ENCODE measurements around the gene PDE8B.

Gene PDE8B

DNA sequence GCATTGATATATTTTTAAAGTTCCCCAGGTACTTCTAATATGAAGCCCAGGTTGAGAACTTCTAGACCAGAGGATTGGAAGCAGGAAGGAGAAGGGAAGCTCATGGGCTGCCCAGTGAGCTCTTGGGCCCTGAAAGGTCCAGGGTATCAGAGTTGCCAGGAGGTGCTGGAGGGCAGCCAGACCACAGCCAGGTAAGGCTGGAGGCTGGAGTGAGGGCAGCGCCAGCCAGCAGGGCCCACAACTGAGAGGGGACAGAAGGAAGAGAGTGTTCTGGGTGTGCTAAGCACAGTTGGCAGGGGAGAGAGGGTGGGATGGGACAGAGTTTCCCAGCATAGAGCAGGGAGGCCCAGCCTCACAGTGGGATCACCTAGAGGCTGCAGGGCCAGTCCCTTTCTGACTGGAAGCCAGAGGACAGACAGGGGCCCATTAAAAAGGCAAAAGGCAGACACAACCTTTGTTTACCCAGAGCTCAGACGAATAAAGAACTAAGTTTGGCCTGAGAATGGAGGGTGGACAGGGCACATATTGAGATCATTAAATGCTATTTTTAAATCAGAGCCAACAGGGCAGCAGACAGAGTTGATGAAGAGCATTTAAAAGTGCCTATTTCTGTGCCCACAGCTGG, 94.9 kb downstream of the PDE8B start:
- Histone ChIP-seq H3K4me3 (ENCODE audit: low read depth, low read length) (no peak overlapping the region), H3K27me3 (replicated peaks) (no peaks in the 10 kb centered on the region), H3K27ac (no peak overlapping the region), H3K36me3 (replicated peaks) (no peaks in the 10 kb centered on the region)
- in situ Hi-C loops (cut with HindIII; ENCODE audit: low pct_ligation_motif_present, low sequenced_read_pairs): no loop called here
- TF ChIP-seq, protein P1, sequence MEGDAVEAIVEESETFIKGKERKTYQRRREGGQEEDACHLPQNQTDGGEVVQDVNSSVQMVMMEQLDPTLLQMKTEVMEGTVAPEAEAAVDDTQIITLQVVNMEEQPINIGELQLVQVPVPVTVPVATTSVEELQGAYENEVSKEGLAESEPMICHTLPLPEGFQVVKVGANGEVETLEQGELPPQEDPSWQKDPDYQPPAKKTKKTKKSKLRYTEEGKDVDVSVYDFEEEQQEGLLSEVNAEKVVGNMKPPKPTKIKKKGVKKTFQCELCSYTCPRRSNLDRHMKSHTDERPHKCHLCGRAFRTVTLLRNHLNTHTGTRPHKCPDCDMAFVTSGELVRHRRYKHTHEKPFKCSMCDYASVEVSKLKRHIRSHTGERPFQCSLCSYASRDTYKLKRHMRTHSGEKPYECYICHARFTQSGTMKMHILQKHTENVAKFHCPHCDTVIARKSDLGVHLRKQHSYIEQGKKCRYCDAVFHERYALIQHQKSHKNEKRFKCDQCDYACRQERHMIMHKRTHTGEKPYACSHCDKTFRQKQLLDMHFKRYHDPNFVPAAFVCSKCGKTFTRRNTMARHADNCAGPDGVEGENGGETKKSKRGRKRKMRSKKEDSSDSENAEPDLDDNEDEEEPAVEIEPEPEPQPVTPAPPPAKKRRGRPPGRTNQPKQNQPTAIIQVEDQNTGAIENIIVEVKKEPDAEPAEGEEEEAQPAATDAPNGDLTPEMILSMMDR (IDR thresholded peaks at IDR 0.05; ENCODE audit: low read depth, low read length, missing control alignments): no peak
- DNase-seq: no peak

DNA sequence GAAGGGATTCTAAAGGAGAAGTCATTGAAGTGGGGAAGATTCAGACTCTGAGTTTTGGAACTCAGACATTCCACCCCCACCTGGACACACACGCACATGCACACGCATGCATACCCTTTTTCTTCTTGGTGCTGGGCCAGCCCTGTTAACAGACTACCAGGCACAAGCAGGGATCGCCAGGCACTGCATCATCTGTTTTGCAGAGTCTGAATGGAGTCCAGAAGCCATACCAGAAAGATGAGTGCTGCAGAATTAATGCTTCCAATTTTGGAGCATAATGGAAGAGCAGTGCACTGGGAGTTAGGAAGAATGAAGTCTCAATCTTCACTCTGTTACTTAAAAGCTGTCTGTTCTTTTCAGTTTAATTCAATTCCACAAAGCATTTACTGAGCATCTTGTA, 95.5 kb downstream of the PDE8B start:
- DNase-seq: no peak
- Histone ChIP-seq H3K4me3 (ENCODE audit: low read depth, low read length) (no peak overlapping the region), H3K27ac (no peak overlapping the region), H3K36me3 (replicated peaks) (no peaks in the 10 kb centered on the region), H3K27me3 (replicated peaks) (no peaks in the 10 kb centered on the region)
- in situ Hi-C loops (cut with HindIII; ENCODE audit: low pct_ligation_motif_present, low sequenced_read_pairs): no loop called here
- TF ChIP-seq, protein P1 (IDR thresholded peaks at IDR 0.05; ENCODE audit: low read depth, low read length, missing control alignments): no peak

DNA sequence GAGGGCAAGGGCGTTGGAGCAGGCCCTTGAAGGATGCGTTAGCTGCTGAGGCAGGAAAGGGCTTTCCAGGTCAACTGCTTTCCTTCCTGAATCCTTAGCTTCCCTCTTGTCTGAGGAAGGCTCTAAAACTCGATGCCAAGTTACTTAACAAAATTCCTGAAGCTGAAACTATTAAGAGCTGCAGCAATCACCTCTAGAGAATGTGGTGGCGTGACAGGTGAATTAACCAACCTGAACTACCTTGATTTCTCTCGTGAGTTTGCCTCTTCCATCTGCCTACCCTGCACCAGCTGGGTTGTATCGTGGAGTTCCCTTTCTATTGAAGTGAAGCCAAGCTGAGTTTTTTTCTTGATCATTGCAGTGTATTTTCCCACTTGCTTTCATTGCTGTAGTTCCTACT, 96.1 kb downstream of the PDE8B start:
- H3K27me3 ChIP-seq (replicated peaks): no peaks in the 10 kb centered on the region
- TF ChIP-seq, protein P1 (IDR thresholded peaks at IDR 0.05; ENCODE audit: low read depth, low read length, missing control alignments): no peak
- DNase-seq: no peak
- H3K27ac ChIP-seq: no peak overlapping the region
- in situ Hi-C loops (cut with HindIII; ENCODE audit: low pct_ligation_motif_present, low sequenced_read_pairs): no loop called here
- no peaks in the 10 kb centered on the region for H3K36me3 ChIP-seq (replicated peaks)
- no peak overlapping the region for H3K4me3 ChIP-seq (ENCODE audit: low read depth, low read length)

DNA sequence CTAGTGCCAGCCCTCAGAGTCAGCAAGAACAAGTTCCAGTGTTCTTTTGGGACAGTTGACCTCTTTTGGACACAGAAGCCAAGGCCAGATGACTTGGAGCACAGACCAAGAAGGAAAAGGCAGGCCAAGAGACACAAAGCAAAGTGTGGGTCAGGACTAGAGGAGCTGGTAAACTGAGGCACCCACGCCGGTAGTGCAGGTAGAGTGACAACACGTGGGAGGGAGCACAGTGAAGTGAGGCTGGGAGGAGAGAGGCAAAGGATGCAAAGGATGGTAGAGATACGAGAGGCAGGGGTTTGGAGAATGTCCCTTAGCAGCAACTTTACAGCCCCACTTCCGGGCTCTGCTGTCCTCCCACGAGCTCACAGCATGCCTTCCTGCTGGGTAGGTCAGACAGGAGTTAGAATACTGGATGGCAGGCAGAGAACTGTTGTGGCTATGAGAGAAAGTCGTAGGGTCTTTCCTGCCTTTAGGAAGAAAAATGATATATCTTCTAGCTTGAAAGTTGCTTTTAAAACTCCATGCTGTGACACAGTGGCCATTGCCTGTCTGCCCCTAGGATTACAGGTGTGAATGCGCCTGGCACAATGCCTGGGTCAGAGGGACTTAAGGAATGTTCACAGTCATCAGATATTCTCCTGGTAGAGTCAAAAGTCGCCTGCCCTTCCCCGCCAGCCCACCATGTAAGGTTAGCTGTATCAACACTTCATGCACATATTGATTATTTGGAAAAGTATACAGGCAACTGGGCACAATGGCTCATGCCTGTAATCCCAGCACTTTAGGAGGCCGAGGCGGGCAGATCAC, 97.9 kb downstream of the PDE8B start:
- H3K36me3 ChIP-seq (replicated peaks): no peaks in the 10 kb centered on the region
- no peak for DNase-seq
- no peaks in the 10 kb centered on the region for H3K27me3 ChIP-seq (replicated peaks)
- H3K4me3 ChIP-seq (ENCODE audit: low read depth, low read length): no peak overlapping the region
- TF ChIP-seq, protein P1 (IDR thresholded peaks at IDR 0.05; ENCODE audit: low read depth, low read length, missing control alignments): no peak
- in situ Hi-C loops (cut with HindIII; ENCODE audit: low pct_ligation_motif_present, low sequenced_read_pairs): no loop called here
- no peak overlapping the region for H3K27ac ChIP-seq

DNA sequence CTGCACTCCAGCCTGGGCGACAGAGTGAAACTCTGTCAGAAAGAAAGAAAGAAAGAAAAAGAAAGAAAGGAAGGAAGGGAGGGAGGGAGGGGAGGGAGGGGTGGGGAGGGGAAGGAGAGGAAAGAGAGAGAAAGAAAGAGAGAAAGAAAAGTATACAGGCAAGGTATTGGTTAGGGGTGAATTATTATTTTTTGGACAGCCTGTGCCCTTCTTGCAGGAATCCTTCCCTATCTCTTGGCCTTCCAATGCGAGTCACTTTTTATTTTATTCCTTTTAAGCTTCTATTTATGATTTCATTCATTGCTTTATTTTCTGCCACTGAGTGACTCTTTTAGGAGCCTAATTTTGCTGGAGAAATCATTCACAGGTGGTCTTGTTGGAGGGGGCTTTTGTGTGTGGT, 98.7 kb downstream of the PDE8B start:
- TF ChIP-seq, protein P1 (IDR thresholded peaks at IDR 0.05; ENCODE audit: low read depth, low read length, missing control alignments): no peak

More for the DNA sequence above, 98.7 kb downstream of the PDE8B start:
- no peak for DNase-seq
- Histone ChIP-seq H3K36me3 (replicated peaks) (no peaks in the 10 kb centered on the region), H3K27me3 (replicated peaks) (no peaks in the 10 kb centered on the region), H3K27ac (no peak overlapping the region), H3K4me3 (ENCODE audit: low read depth, low read length) (no peak overlapping the region)
- in situ Hi-C loops (cut with HindIII; ENCODE audit: low pct_ligation_motif_present, low sequenced_read_pairs): no loop called here

All from brain microvascular endothelial cell (primary cell).